Measurements from ENCODE around the gene USP25. TPM values are rescaled to one million over a fixed set of nuclear protein-coding genes. Genes with fewer than 3 reads are reported as not detected.

The USP25 gene
- total RNA-seq (2014; rRNA removed; shearing (Covaris generic)) = 13.9 and 19.0 TPM in 2 replicates

GRCh38 chr21:15729674-15730483 is at the start of gene USP25:
Gene USP25, plus strand, starts transcription at chr21:15729982. Its CDS starts 412 bp downstream, at chr21:15730394.

